NCI-H1092 treated with DMSO at 0.1 percent for 48 hours (cell line): ENCODE data around the gene NUTM1.
A peak's percentile ranks its signal among the peaks of the same experiment; 100 is the strongest.
"Not testable (repeated sequence)": the region's sequence is repeated elsewhere in the genome, so short reads cannot be mapped to it uniquely, and the experiment has no call there.

Experiments
- DNase-seq: peaks from one replicate; lab custom pipeline; 2025; lab: John Stamatoyannopoulos, UW

Gene NUTM1

GRCh38 chr15:34362047-34362773 is 19.1 kb downstream of the NUTM1 start:
- DNase-seq = no peak

- no peak for DNase-seq
These were observed 20.9 kb downstream of the NUTM1 start for GRCh38 chr15:34364041-34364440.

- DNase-seq = no peak
These were observed 22.1 kb downstream of the NUTM1 start for GRCh38 chr15:34365091-34365825.

- no peak for DNase-seq
These were observed 22.7 kb downstream of the NUTM1 start for GRCh38 chr15:34365836-34366235.

GRCh38 chr15:34366271-34367065 is 23.4 kb downstream of the NUTM1 start:
- peak; percentile 21 for DNase-seq

GRCh38 chr15:34367101-34368081 is 24.3 kb downstream of the NUTM1 start, which contains the start of gene LPCAT4:
Gene LPCAT4, minus strand, starts transcription at chr15:34367196. Its CDS starts 96 bp downstream, at chr15:34367100.
- DNase-seq = peak; percentile 81

- DNase-seq = no peak
These were observed 27.0 kb downstream of the NUTM1 start for GRCh38 chr15:34370129-34370528.

GRCh38 chr15:34370643-34371042 is 27.5 kb downstream of the NUTM1 start:
- no peak for DNase-seq

- DNase-seq = no peak
These were observed 30.8 kb downstream of the NUTM1 start for GRCh38 chr15:34373951-34374350.

- no peak for DNase-seq
These were observed 31.7 kb downstream of the NUTM1 start for GRCh38 chr15:34374816-34375215.

GRCh38 chr15:34375541-34375940 is 32.4 kb downstream of the NUTM1 start:
- DNase-seq = not testable (repeated sequence)

GRCh38 chr15:34376856-34377255 is 33.7 kb downstream of the NUTM1 start:
- no peak for DNase-seq

GRCh38 chr15:34380491-34380890 is 37.4 kb downstream of the NUTM1 start:
- not testable (repeated sequence) for DNase-seq

- not testable (repeated sequence) for DNase-seq
These were observed 38.9 kb downstream of the NUTM1 start for GRCh38 chr15:34381829-34382521.

GRCh38 chr15:34389594-34390086 is 46.5 kb downstream of the NUTM1 start:
- DNase-seq = not testable (repeated sequence)

GRCh38 chr15:34392981-34393380 is 49.9 kb downstream of the NUTM1 start:
- not testable (repeated sequence) for DNase-seq

GRCh38 chr15:34397637-34398259 is 54.6 kb downstream of the NUTM1 start:
- not testable (repeated sequence) for DNase-seq

GRCh38 chr15:34403160-34403598 is 60.1 kb downstream of the NUTM1 start:
- not testable (repeated sequence) for DNase-seq

GRCh38 chr15:34403899-34404298 is 60.8 kb downstream of the NUTM1 start:
- DNase-seq = not testable (repeated sequence)
